ENCODE measurements around the gene FDX2. TPM values are rescaled to one million over a fixed set of nuclear protein-coding genes. Genes with fewer than 3 reads are reported as not detected.

FDX2 gene
- total and polyA plus RNA-seq, 2 of the 13 experiments (the other 11 are each of a cell fraction or from before 2014, with no cell fraction given): 21.0 to 24.7 TPM

DNA sequence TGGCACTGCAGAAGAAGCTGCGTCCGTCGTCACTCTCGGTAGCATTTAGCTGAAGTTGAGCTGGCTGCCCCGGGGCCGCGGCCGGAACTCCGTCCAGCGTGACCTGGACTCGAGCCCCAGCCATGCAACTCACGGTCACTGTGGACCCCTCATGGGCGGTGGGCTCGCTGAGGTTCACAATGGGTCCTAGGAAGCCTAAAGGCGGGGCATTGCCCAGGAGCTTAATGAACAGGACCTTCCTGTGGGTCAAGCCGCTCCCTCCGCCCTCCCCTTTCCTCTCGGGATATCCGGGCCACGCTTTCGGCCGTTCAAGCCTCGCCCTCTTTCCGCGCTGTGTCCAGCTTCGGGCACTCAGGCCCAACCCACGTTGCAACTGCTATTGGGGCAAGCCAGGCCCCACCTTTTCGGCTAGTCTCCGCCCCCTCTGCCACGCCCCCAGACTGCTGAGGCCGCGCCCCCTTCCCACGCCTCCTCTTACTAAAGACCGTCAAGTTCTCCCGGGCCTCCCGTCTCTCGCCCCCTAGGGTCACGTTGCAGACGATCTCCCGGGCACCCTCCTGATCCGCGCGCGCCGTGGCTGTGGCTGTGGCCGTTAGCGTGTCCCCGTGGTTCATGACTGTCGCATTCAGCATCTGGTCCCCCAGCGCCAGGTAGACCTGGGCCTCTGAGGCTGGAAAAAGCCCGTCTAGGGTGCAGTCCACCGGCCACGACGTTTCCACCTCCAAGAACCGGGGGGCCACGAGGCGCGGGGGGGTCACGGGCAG lies 19.0 kb upstream of the FDX2 start (continued):
- TF ChIP-seq, protein P1, sequence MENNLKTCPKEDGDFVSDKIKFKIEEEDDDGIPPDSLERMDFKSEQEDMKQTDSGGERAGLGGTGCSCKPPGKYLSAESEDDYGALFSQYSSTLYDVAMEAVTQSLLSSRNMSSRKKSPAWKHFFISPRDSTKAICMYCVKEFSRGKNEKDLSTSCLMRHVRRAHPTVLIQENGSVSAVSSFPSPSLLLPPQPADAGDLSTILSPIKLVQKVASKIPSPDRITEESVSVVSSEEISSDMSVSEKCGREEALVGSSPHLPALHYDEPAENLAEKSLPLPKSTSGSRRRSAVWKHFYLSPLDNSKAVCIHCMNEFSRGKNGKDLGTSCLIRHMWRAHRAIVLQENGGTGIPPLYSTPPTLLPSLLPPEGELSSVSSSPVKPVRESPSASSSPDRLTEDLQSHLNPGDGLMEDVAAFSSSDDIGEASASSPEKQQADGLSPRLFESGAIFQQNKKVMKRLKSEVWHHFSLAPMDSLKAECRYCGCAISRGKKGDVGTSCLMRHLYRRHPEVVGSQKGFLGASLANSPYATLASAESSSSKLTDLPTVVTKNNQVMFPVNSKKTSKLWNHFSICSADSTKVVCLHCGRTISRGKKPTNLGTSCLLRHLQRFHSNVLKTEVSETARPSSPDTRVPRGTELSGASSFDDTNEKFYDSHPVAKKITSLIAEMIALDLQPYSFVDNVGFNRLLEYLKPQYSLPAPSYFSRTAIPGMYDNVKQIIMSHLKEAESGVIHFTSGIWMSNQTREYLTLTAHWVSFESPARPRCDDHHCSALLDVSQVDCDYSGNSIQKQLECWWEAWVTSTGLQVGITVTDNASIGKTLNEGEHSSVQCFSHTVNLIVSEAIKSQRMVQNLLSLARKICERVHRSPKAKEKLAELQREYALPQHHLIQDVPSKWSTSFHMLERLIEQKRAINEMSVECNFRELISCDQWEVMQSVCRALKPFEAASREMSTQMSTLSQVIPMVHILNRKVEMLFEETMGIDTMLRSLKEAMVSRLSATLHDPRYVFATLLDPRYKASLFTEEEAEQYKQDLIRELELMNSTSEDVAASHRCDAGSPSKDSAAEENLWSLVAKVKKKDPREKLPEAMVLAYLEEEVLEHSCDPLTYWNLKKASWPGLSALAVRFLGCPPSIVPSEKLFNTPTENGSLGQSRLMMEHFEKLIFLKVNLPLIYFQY (CRISPR knock-in tag; IDR thresholded peaks at IDR 0.05; ENCODE audit: borderline replicate concordance): peak; percentile 76; the same call in 1 of the 2 replicates
- TF ChIP-seq ZNF549 (CRISPR knock-in tag; IDR thresholded peaks at IDR 0.05) (no peak), TBX2 (CRISPR knock-in tag; IDR thresholded peaks at IDR 0.05; ENCODE audit: borderline replicate concordance) (peak; percentile 82), POLR2AphosphoS5 (IDR thresholded peaks at IDR 0.05; ENCODE audit: low read depth, low read length) (peak; percentile 71), GTF3A (CRISPR knock-in tag; conservative IDR thresholded peaks at IDR 0.05) (no peak), CBX1 (IDR thresholded peaks at IDR 0.05; ENCODE audit: low read depth) (no peak), ZBTB25 (CRISPR knock-in tag; IDR thresholded peaks at IDR 0.05) (peak; percentile 31; the same call in 1 of the 2 replicates), BHLHE40 (IDR thresholded peaks at IDR 0.05; ENCODE audit: low read length) (no peak), FOSL1 (CRISPR knock-in tag; IDR thresholded peaks at IDR 0.05; ENCODE audit: borderline replicate concordance) (no peak), ZNF3 (CRISPR knock-in tag; IDR thresholded peaks at IDR 0.05) (no peak), NFYC (CRISPR knock-in tag; IDR thresholded peaks at IDR 0.05) (peak; percentile 28; the same call in 1 of the 2 replicates), CENPX (CRISPR knock-in tag; IDR thresholded peaks at IDR 0.05) (no peak), ARID4A (CRISPR knock-in tag; IDR thresholded peaks at IDR 0.05; ENCODE audit: borderline replicate concordance) (peak; percentile 88), TCF12 (IDR thresholded peaks at IDR 0.05) (no peak), TCF12 (CRISPR knock-in tag; IDR thresholded peaks at IDR 0.05) (no peak), STAT5B (CRISPR knock-in tag; IDR thresholded peaks at IDR 0.05) (no peak), ZBTB7B (CRISPR knock-in tag; IDR thresholded peaks at IDR 0.05) (peak; percentile 42; the same call in 1 of the 2 replicates)
- TF ChIP-seq, protein P2, sequence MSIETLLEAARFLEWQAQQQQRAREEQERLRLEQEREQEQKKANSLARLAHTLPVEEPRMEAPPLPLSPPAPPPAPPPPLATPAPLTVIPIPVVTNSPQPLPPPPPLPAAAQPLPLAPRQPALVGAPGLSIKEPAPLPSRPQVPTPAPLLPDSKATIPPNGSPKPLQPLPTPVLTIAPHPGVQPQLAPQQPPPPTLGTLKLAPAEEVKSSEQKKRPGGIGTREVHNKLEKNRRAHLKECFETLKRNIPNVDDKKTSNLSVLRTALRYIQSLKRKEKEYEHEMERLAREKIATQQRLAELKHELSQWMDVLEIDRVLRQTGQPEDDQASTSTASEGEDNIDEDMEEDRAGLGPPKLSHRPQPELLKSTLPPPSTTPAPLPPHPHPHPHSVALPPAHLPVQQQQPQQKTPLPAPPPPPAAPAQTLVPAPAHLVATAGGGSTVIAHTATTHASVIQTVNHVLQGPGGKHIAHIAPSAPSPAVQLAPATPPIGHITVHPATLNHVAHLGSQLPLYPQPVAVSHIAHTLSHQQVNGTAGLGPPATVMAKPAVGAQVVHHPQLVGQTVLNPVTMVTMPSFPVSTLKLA (IDR thresholded peaks at IDR 0.05): peak; percentile 65
- TF ChIP-seq, protein P3, sequence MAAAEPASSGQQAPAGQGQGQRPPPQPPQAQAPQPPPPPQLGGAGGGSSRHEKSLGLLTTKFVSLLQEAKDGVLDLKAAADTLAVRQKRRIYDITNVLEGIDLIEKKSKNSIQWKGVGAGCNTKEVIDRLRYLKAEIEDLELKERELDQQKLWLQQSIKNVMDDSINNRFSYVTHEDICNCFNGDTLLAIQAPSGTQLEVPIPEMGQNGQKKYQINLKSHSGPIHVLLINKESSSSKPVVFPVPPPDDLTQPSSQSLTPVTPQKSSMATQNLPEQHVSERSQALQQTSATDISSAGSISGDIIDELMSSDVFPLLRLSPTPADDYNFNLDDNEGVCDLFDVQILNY (CRISPR knock-in tag; conservative IDR thresholded peaks at IDR 0.05): no peak
